HG02610 (cell line): Measurements from ENCODE around the gene CDH13.
A peak's percentile ranks its signal among the peaks of the same experiment; 100 is the strongest.

Experiments used
- ATAC-seq: cut with Tn5 transposase; IDR thresholded peaks from one replicate; pipeline ENCODE4 v1.9.1; 2021; ENCODE audit warnings: mild to moderate bottlenecking, moderate library complexity; ENCODE audit not compliant: unreplicated experiment

The CDH13 gene

GRCh38 chr16:83095941-83096692, 469.3 kb downstream of the CDH13 start:
- no peak for ATAC-seq

GRCh38 chr16:83098536-83098935, 471.8 kb downstream of the CDH13 start:
- ATAC-seq: no peak

GRCh38 chr16:83100679-83101078, 473.9 kb downstream of the CDH13 start:
- ATAC-seq: no peak

- ATAC-seq: no peak
These were observed 475.6 kb downstream of the CDH13 start for GRCh38 chr16:83102336-83102735.

GRCh38 chr16:83105279-83106077, 478.7 kb downstream of the CDH13 start:
- ATAC-seq: no peak

- no peak for ATAC-seq
These were observed 482.8 kb downstream of the CDH13 start for GRCh38 chr16:83109490-83110125.

- no peak for ATAC-seq
These were observed 483.5 kb downstream of the CDH13 start for GRCh38 chr16:83110269-83110668.

GRCh38 chr16:83113317-83113716, 486.5 kb downstream of the CDH13 start:
- no peak for ATAC-seq

- no peak for ATAC-seq
These were observed 487.0 kb downstream of the CDH13 start for GRCh38 chr16:83113811-83114210.

- ATAC-seq: no peak
These were observed 488.9 kb downstream of the CDH13 start for GRCh38 chr16:83115491-83116232.

GRCh38 chr16:83116274-83116892, 489.6 kb downstream of the CDH13 start:
- no peak for ATAC-seq

GRCh38 chr16:83117810-83118209, 491.0 kb downstream of the CDH13 start:
- no peak for ATAC-seq

GRCh38 chr16:83118365-83118764, 491.6 kb downstream of the CDH13 start:
- ATAC-seq: no peak

GRCh38 chr16:83125999-83126568, 499.3 kb downstream of the CDH13 start:
- no peak for ATAC-seq

- no peak for ATAC-seq
These were observed 501.3 kb downstream of the CDH13 start for GRCh38 chr16:83128041-83128440.

GRCh38 chr16:83130039-83130438, 503.3 kb downstream of the CDH13 start:
- ATAC-seq: no peak

- ATAC-seq: no peak
These were observed 507.9 kb downstream of the CDH13 start for GRCh38 chr16:83134638-83135037.

GRCh38 chr16:83136419-83136818, 509.6 kb downstream of the CDH13 start:
- ATAC-seq: no peak

GRCh38 chr16:83136924-83137323, 510.2 kb downstream of the CDH13 start:
- no peak for ATAC-seq

GRCh38 chr16:83137326-83137781, 510.6 kb downstream of the CDH13 start:
- peak; percentile 53 for ATAC-seq
